Measurements from ENCODE around the gene TMC8. TPM values are rescaled to one million over a fixed set of nuclear protein-coding genes. Genes with fewer than 3 reads are reported as not detected.

TMC8 gene
- polyA plus RNA-seq, 3 donors: 13.3 to 151 (median 15.1) TPM

DNA sequence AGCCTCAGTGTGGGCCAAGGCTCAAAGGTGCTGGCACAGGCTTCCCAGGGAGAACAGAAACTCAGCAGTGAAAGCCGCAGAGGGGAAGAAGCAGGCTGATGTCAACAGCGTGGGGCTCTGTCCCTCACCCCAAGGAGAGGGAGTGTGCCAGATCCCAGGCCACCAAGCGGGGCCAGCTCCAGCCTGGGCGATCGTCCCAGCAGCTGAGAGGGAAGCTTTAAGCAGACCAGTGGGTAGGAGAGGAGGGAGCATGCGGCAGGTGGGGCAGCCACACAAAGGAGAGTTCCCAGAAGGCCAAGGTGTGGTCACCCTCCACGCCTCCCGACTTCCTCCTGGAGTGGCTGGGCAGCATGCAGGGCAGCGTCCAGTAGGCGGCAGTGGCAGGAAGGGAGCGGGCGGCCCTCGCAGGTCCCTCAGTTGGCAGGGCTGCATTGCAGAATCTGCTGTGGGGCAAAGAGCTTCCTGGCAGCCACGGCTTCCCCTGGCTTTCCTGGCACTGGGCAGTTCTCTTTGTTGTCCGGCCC is 43.8 kb downstream of the TMC8 start:
- Histone ChIP-seq H3K4me1 (ENCODE audit: control insufficient read depth in 1 of 2, insufficient read depth in 2 of 2, low read length in 2 of 2) (peaks cover 81 to 83% of the 10 kb centered on the region in 2 donors), H3K36me3 (replicated peaks in 1 of 2; ENCODE audit: control insufficient read depth in 1 of 2, insufficient read depth in 2 of 2, low read length in 2 of 2) (peaks cover 11 to 16% of the 10 kb centered on the region in 2 donors), H3K27me3 (ENCODE audit: control insufficient read depth in 2 of 2, insufficient read depth in 2 of 2, low read length in 2 of 2) (no peaks in the 10 kb centered on the region), H4K20me1 (ENCODE audit: insufficient read depth, low read length) (peaks cover 23% of the 10 kb centered on the region), H3K9me3 (replicated peaks in 1 of 2; ENCODE audit: control insufficient read depth in 1 of 2, insufficient read depth in 1 of 2, low read length in 2 of 2) (no peaks in the 10 kb centered on the region), H3K79me2 (ENCODE audit: insufficient read depth, low read length) (peaks cover 40% of the 10 kb centered on the region), H3K27ac (ENCODE audit: low read depth in 1 of 2, low read length in 2 of 2) (peak overlapping the region; percentile 82 to 86), H3K4me3 (replicated peaks in 1 of 3; ENCODE audit: low read depth in 2 of 3, low read length in 3 of 3) (peak overlapping the region in 1 of 3 experiments; percentile 85), H3K4me2 (replicated peaks; ENCODE audit: extremely low read depth, low read length, poor library complexity, severe bottlenecking) (peak overlapping the region; percentile 76), H2AFZ (ENCODE audit: insufficient read depth, low read depth, low read length, poor library complexity, severe bottlenecking) (no peak overlapping the region), H3K9ac (ENCODE audit: insufficient read depth, low read length, poor library complexity, severe bottlenecking) (peak overlapping the region; percentile 43)
- H3K27me3 Mint-ChIP-seq (ENCODE audit: low read depth in 3 of 3): no peaks in the 10 kb centered on the region
- H3K27ac Mint-ChIP-seq: peak overlapping the region; percentile 93 to 98 (median 96)
- peak; percentile 64 to 82 (median 81) for DNase-seq
- 2% methylated on average over 15 of the region's 15 CpGs for WGBS (ENCODE audit: insufficient coverage)
- intact Hi-C loops (cut with micrococcal nuclease): loop anchor here (5.0 kb wide), 3 partner anchors 37 to 62 kb away; partner anchors contain the start of gene TMC6 (in 1 of the 2)
- H3K4me1 Mint-ChIP-seq: peaks cover 85% of the 10 kb centered on the region
- TF ChIP-seq, protein P1, sequence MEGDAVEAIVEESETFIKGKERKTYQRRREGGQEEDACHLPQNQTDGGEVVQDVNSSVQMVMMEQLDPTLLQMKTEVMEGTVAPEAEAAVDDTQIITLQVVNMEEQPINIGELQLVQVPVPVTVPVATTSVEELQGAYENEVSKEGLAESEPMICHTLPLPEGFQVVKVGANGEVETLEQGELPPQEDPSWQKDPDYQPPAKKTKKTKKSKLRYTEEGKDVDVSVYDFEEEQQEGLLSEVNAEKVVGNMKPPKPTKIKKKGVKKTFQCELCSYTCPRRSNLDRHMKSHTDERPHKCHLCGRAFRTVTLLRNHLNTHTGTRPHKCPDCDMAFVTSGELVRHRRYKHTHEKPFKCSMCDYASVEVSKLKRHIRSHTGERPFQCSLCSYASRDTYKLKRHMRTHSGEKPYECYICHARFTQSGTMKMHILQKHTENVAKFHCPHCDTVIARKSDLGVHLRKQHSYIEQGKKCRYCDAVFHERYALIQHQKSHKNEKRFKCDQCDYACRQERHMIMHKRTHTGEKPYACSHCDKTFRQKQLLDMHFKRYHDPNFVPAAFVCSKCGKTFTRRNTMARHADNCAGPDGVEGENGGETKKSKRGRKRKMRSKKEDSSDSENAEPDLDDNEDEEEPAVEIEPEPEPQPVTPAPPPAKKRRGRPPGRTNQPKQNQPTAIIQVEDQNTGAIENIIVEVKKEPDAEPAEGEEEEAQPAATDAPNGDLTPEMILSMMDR (IDR thresholded peaks at IDR 0.05): peak; percentile 82
- H3K36me3 Mint-ChIP-seq: peaks cover 37 to 50% of the 10 kb centered on the region in 2 donors
- H3K9me3 Mint-ChIP-seq: peaks cover 0 to 3% (median 0%) of the 10 kb centered on the region in 7 donors
- peak overlapping the region; percentile 66 to 85 for H3K4me3 Mint-ChIP-seq

DNA sequence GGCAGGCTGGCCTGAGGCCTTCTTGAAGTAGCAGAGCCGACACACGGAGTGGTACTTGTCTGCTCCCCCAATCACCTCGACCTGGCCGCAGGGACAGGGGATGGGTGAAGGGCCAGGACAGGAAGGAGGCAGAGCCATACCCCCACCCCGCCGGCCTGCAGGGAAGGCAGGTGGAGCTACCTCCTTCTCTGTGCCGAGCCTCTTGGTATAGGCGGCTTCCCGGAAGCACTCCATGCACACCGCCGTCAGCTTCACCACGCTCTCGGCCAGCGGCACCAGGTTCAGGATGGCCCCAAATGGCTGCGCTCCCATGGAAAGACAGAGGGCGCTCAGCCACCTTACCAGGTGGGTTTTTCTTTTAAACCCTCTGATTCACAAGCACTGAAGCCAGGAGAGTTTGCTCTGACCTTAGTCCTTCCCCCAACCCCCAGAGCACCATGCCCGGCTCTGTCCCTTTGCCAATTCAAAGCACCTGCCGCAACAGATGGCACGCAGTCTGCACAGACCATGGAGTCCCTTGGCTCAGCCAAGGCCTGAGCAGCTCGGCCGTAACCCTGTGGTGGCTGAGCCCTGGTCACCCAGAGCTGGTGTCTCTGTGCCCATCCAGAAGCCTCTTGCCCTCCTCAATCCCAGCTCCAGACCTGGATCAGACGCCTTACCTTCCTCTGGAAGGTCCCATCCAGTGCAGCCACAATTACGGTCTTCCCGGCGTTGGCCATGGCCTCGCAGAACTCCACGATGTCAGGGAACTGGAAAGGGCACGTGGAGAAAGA is 44.5 kb downstream of the TMC8 start:
- H4K20me1 ChIP-seq (ENCODE audit: insufficient read depth, low read length): peaks cover 16% of the 10 kb centered on the region
- no peaks in the 10 kb centered on the region for H3K27me3 Mint-ChIP-seq (ENCODE audit: low read depth in 3 of 3)
- H3K9me3 Mint-ChIP-seq: peaks cover 0 to 3% (median 0%) of the 10 kb centered on the region in 7 donors
- TF ChIP-seq, protein P1 (IDR thresholded peaks at IDR 0.05): peak; percentile 35
- peak overlapping the region; percentile 76 for H3K4me2 ChIP-seq (replicated peaks; ENCODE audit: extremely low read depth, low read length, poor library complexity, severe bottlenecking)
- no peak overlapping the region for H2AFZ ChIP-seq (ENCODE audit: insufficient read depth, low read depth, low read length, poor library complexity, severe bottlenecking)
- peak overlapping the region; percentile 52 to 85 for H3K4me3 Mint-ChIP-seq
- intact Hi-C loops (cut with micrococcal nuclease): loop anchor here (5.0 kb wide), 3 partner anchors 38 to 63 kb away; partner anchors contain the start of gene TMC6 (in 1 of the 2)
- H3K4me1 Mint-ChIP-seq: peaks cover 83% of the 10 kb centered on the region
- peaks cover 11 to 16% of the 10 kb centered on the region in 2 donors for H3K36me3 ChIP-seq (replicated peaks in 1 of 2; ENCODE audit: control insufficient read depth in 1 of 2, insufficient read depth in 2 of 2, low read length in 2 of 2)
- no peak for DNase-seq
- no peaks in the 10 kb centered on the region for H3K27me3 ChIP-seq (ENCODE audit: control insufficient read depth in 2 of 2, insufficient read depth in 2 of 2, low read length in 2 of 2)
- H3K9me3 ChIP-seq (replicated peaks in 1 of 2; ENCODE audit: control insufficient read depth in 1 of 2, insufficient read depth in 1 of 2, low read length in 2 of 2): no peaks in the 10 kb centered on the region
- H3K9ac ChIP-seq (ENCODE audit: insufficient read depth, low read length, poor library complexity, severe bottlenecking): peak overlapping the region; percentile 43
- peak overlapping the region in 1 of 3 experiments; percentile 85 for H3K4me3 ChIP-seq (replicated peaks in 1 of 3; ENCODE audit: low read depth in 2 of 3, low read length in 3 of 3)
- peak overlapping the region; percentile 86 to 98 (median 96) for H3K27ac Mint-ChIP-seq
- H3K27ac ChIP-seq (ENCODE audit: low read depth in 1 of 2, low read length in 2 of 2): peak overlapping the region; percentile 82 to 86
- 88% methylated on average over 25 of the region's 28 CpGs for WGBS (ENCODE audit: insufficient coverage)
- H3K36me3 Mint-ChIP-seq: peaks cover 40 to 50% of the 10 kb centered on the region in 2 donors
- H3K79me2 ChIP-seq (ENCODE audit: insufficient read depth, low read length): peaks cover 33% of the 10 kb centered on the region
- H3K4me1 ChIP-seq (ENCODE audit: control insufficient read depth in 1 of 2, insufficient read depth in 2 of 2, low read length in 2 of 2): peaks cover 76 to 83% of the 10 kb centered on the region in 2 donors
